Mesendoderm (in vitro differentiated cells): ENCODE data around the gene KCNJ12.
"Not testable (repeated sequence)": the region's sequence is repeated elsewhere in the genome, so short reads cannot be mapped to it uniquely, and the experiment has no call there.

Experiments used
- DNase-seq: peaks from one replicate; pipeline ENCODE4 v3.0.0; 2013
- H2AK5ac ChIP-seq: 2 replicates; pipeline ENCODE4 v1.6.1; 2013; ENCODE audit warnings: low read length, inconsistent platforms
- H2BK120ac ChIP-seq: 2 replicates; pipeline ENCODE4 v1.6.1; 2013; ENCODE audit warnings: low read depth, mild to moderate bottlenecking, low read length, moderate library complexity, mixed read lengths
- H2BK15ac ChIP-seq: replicated peaks from 2 replicates; pipeline ENCODE4 v1.6.1; 2013; ENCODE audit warnings: low read depth, mild to moderate bottlenecking, moderate library complexity
- H2BK5ac ChIP-seq: 2 replicates; pipeline ENCODE4 v1.6.1; 2013; ENCODE audit warnings: low read length, inconsistent platforms
- H3K18ac ChIP-seq: 2 replicates; pipeline ENCODE4 v1.6.1; 2013; ENCODE audit warnings: mild to moderate bottlenecking, low read length, mixed read lengths
- H3K23ac ChIP-seq: one replicate; pipeline ENCODE4 v1.6.1; 2013; ENCODE audit warnings: low read length
- H3K27ac ChIP-seq: 2 replicates; pipeline ENCODE4 v1.5.1; 2013; ENCODE audit warnings: low read depth, mild to moderate bottlenecking, inconsistent platforms, low read length, moderate library complexity
- H3K27me3 ChIP-seq: 2 replicates; pipeline ENCODE4 v1.6.1; 2013; ENCODE audit warnings: low read length, control low read depth, mild to moderate bottlenecking, inconsistent platforms; ENCODE audit not compliant: insufficient read depth, poor library complexity
- H3K36me3 ChIP-seq: 2 replicates; pipeline ENCODE4 v1.6.1; 2013; ENCODE audit warnings: low read length, inconsistent platforms; ENCODE audit not compliant: control insufficient read depth, insufficient read depth
- H3K4ac ChIP-seq: one replicate; pipeline ENCODE4 v1.6.1; 2013; ENCODE audit warnings: low read depth, mild to moderate bottlenecking, low read length, moderate library complexity
- H3K4me1 ChIP-seq: 2 replicates; pipeline ENCODE4 v1.6.1; 2013; ENCODE audit warnings: low read depth, low read length, inconsistent platforms; ENCODE audit not compliant: control insufficient read depth
- H3K4me2 ChIP-seq: 2 replicates; pipeline ENCODE4 v1.6.1; 2013; ENCODE audit warnings: low read length
- H3K4me3 ChIP-seq: 2 replicates; pipeline ENCODE4 v1.5.1; 2013; ENCODE audit warnings: mild to moderate bottlenecking, low read length
- H3K56ac ChIP-seq: one replicate; pipeline ENCODE4 v1.6.1; 2013; ENCODE audit warnings: low read length
- H3K79me1 ChIP-seq: 2 replicates; pipeline ENCODE4 v1.6.1; 2013; ENCODE audit warnings: low read length, inconsistent platforms
- H3K79me2 ChIP-seq: 2 replicates; pipeline ENCODE4 v1.6.1; 2013; ENCODE audit warnings: mild to moderate bottlenecking, low read length; ENCODE audit not compliant: control insufficient read depth, insufficient read depth
- H3K9ac ChIP-seq: 2 replicates; pipeline ENCODE4 v1.6.1; 2013; ENCODE audit warnings: low read length, inconsistent platforms
- H4K5ac ChIP-seq: one replicate; pipeline ENCODE4 v1.6.1; 2013; ENCODE audit warnings: low read length
- H4K8ac ChIP-seq: one replicate; pipeline ENCODE4 v1.6.1; 2013; ENCODE audit warnings: low read depth, mild to moderate bottlenecking, control low read depth, low read length, moderate library complexity
- WGBS: extraction: QIAGEN DNeasy Blood & Tissue Kit; methylation state at CpG from one replicate; pipeline ENCODE4 v1.1.7; 2013; ENCODE audit warnings: low lambda C conversion rate, missing lambda C conversion rate; ENCODE audit not compliant: insufficient coverage; ENCODE audit errors: extremely low coverage; 5-methylcytosine and 5-hydroxymethylcytosine counted together

Gene KCNJ12

DNA sequence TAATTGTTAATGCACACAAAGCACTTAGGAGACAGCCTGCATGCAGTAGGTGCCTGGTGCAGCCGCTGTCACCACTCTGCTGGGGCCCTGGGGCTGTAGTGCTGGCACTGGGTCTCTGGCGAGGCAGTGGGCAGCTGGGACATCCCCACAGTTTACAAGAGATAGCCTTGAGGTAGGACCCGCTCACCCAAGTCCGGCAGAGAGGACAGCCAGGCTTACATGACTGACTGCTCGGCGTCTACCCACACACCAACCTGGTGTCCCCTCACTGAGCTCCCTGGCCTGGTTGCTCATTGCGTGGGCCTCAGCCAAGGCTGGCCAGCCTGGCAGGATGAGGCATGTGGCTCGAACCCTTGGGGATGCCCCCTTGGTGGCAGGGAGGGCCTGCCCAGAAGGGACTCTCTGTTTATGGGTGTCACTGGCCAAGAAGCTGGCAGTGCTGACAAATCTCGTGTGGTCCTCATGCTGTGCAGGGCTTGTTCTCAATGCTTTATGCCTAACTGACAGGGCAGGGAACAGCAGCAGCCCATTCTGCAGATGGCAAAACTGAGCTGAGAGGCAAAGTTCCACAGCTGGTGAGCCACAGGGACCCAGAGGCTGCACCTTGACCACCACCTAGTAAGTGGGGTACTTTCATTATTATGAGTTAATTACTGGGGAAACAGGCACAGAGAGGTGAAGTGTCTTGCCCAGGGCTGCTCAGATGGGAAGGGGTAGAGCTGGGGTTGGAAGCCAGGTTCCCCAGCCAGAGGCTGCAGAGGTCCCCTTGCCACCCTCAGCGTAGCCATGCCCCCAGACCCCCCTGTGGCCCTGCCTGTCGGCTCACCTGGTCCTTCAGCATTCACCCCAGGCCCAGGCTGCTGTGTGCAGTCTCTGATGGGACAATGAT is 32.9 kb upstream of the KCNJ12 start:
- not testable (repeated sequence) for H3K79me2 ChIP-seq, H3K56ac ChIP-seq, DNase-seq, H3K36me3 ChIP-seq, H3K9ac ChIP-seq, H2BK120ac ChIP-seq, H4K5ac ChIP-seq, H3K27ac ChIP-seq, H4K8ac ChIP-seq, H3K4me3 ChIP-seq, H3K79me1 ChIP-seq, H3K4me2 ChIP-seq, H3K27me3 ChIP-seq, H2BK5ac ChIP-seq, H3K18ac ChIP-seq, H2AK5ac ChIP-seq, H3K4me1 ChIP-seq, H3K23ac ChIP-seq, H2BK15ac ChIP-seq, H3K4ac ChIP-seq
- WGBS = no CpG with 5 or more reads among the region's 11 CpGs

DNA sequence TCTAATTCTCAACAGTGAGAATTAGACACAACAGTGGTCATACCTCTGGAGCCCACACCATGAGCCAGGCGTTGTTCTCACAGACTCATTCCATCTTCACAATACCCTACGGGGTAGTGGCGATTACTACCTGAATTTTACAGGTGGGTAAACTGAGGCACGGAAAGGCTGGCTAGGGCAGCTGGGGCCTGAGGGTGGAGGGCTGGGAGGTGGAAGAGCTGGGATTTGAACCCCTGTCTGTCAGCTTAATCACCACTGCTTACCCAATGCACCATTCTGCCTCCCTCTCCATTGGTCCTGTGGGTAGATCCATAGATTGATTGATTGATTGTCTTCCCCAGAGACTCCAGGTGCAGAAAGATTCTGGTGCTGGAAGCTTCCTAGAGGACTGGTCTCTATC is 31.4 kb upstream of the KCNJ12 start:
- not testable (repeated sequence) for H3K79me2 ChIP-seq, H2BK15ac ChIP-seq, H3K4ac ChIP-seq, H3K27me3 ChIP-seq, H3K4me3 ChIP-seq, H3K4me2 ChIP-seq, H3K4me1 ChIP-seq, H4K5ac ChIP-seq, H3K56ac ChIP-seq, H3K18ac ChIP-seq, H3K36me3 ChIP-seq, H3K23ac ChIP-seq, H4K8ac ChIP-seq, DNase-seq, H2BK5ac ChIP-seq, H2BK120ac ChIP-seq, H2AK5ac ChIP-seq, H3K79me1 ChIP-seq, H3K27ac ChIP-seq, H3K9ac ChIP-seq
- no CpG with 5 or more reads among the region's 4 CpGs for WGBS

GRCh38 chr17:21345236-21345635 is 30.9 kb upstream of the KCNJ12 start:
- Histone ChIP-seq H3K4ac (no peak overlapping the region), H2BK5ac (no peak overlapping the region), H3K9ac (no peak overlapping the region), H3K4me1 (no peaks in the 10 kb centered on the region), H3K4me3 (no peak overlapping the region), H3K36me3 (no peaks in the 10 kb centered on the region), H3K4me2 (no peak overlapping the region), H3K27me3 (no peaks in the 10 kb centered on the region), H3K56ac (no peak overlapping the region), H4K5ac (no peak overlapping the region), H3K23ac (no peak overlapping the region), H2BK15ac (no peak overlapping the region), H3K18ac (no peak overlapping the region), H3K27ac (no peak overlapping the region), H3K79me2 (no peaks in the 10 kb centered on the region), H2BK120ac (no peak overlapping the region), H4K8ac (no peak overlapping the region), H3K79me1 (no peaks in the 10 kb centered on the region), H2AK5ac (no peak overlapping the region)
- WGBS = no CpG with 5 or more reads among the region's 10 CpGs
- no peak for DNase-seq

GRCh38 chr17:21346107-21346506 is 30.1 kb upstream of the KCNJ12 start:
- not testable (repeated sequence) for H3K4me1 ChIP-seq, H2BK15ac ChIP-seq, H3K36me3 ChIP-seq, H4K8ac ChIP-seq, H3K4me3 ChIP-seq, H2BK5ac ChIP-seq, H2AK5ac ChIP-seq, H3K23ac ChIP-seq, H3K4ac ChIP-seq, H3K56ac ChIP-seq, H3K4me2 ChIP-seq, H3K18ac ChIP-seq, H3K9ac ChIP-seq, H4K5ac ChIP-seq, H3K27me3 ChIP-seq, H3K79me2 ChIP-seq, DNase-seq, H2BK120ac ChIP-seq, H3K27ac ChIP-seq, H3K79me1 ChIP-seq
- no CpG with 5 or more reads among the region's 2 CpGs for WGBS

DNA sequence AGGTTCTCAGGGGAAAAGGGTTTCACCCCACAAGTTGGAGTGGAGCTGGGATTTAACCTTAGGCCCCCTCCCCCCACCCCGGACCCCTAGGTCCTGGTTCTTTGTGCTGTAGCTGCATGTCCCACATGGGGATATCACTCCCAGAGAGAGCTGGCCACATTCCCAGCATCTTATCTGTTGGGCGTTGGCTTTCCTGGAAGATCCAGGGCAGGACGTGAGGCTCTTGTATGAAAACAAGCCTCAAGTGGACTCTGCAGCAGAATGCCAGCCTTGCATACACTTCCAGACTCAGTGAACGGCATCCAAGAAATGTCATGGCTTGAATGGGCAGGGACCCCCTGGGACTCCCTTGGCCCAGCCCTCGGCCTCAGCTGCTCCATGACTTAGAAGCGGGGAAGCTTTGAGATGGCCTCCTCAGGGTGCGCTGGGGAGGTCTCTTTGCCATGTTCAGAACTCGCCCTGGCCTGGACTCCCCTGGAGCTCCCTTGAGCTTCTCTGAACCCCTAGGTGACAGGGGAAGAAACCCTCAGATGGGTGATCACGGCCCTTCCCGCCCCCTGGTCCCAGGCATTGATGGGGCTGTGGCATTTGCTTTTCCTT is 29.4 kb upstream of the KCNJ12 start:
- not testable (repeated sequence) for H3K4me2 ChIP-seq, H3K9ac ChIP-seq, H3K23ac ChIP-seq, H3K4me3 ChIP-seq, H3K27ac ChIP-seq, H3K56ac ChIP-seq, H3K18ac ChIP-seq, H4K5ac ChIP-seq, H3K79me1 ChIP-seq, H2AK5ac ChIP-seq, H3K36me3 ChIP-seq, H2BK120ac ChIP-seq, H4K8ac ChIP-seq, H2BK15ac ChIP-seq, H2BK5ac ChIP-seq, H3K27me3 ChIP-seq, H3K4ac ChIP-seq, H3K79me2 ChIP-seq, DNase-seq, H3K4me1 ChIP-seq
- no CpG with 5 or more reads among the region's 10 CpGs for WGBS
